ENCODE data around the gene PBX1.

Gene PBX1

DNA sequence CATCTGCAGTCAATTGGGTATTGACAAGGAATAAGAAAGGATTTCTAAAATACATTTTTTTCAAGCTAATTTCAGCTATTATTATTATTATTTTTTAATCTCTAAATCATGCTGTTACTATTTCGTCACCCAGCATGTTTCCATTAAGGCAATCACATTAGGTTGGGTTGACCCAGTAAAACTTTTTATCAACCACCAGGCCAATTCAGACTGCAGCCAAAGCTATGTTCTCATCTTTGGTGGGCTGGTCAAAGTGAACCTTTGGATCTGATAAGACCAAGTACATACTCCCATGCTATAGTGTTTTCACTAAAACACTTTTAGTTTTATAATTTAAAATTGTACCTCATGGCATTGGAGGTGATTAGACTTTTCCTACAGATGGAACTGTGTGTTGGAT, 198.6 kb downstream of the PBX1 start:
- Histone ChIP-seq H3K36me3 (replicated peaks; ENCODE audit: low read depth, low read length) (no peaks in the 10 kb centered on the region), H3K27ac (ENCODE audit: low read length) (no peak overlapping the region), H3K4me1 (ENCODE audit: low read length) (no peaks in the 10 kb centered on the region), H2AFZ (ENCODE audit: low read depth, low read length) (no peak overlapping the region), H4K20me1 (ENCODE audit: insufficient read depth, low read length) (no peaks in the 10 kb centered on the region), H3K4me2 (ENCODE audit: low read length) (no peak overlapping the region), H3K4me3 (ENCODE audit: low read length) (no peak overlapping the region), H3K9me3 (ENCODE audit: insufficient read depth, low read length) (no peaks in the 10 kb centered on the region), H3K27me3 (ENCODE audit: low read depth, low read length) (no peaks in the 10 kb centered on the region), H3K9ac (ENCODE audit: low read length) (no peak overlapping the region), H3K79me2 (ENCODE audit: low read length) (no peaks in the 10 kb centered on the region)
- TF ChIP-seq EZH2phosphoT487 (IDR thresholded peaks at IDR 0.05; ENCODE audit: low read depth): no peak
- TF ChIP-seq, protein P1, sequence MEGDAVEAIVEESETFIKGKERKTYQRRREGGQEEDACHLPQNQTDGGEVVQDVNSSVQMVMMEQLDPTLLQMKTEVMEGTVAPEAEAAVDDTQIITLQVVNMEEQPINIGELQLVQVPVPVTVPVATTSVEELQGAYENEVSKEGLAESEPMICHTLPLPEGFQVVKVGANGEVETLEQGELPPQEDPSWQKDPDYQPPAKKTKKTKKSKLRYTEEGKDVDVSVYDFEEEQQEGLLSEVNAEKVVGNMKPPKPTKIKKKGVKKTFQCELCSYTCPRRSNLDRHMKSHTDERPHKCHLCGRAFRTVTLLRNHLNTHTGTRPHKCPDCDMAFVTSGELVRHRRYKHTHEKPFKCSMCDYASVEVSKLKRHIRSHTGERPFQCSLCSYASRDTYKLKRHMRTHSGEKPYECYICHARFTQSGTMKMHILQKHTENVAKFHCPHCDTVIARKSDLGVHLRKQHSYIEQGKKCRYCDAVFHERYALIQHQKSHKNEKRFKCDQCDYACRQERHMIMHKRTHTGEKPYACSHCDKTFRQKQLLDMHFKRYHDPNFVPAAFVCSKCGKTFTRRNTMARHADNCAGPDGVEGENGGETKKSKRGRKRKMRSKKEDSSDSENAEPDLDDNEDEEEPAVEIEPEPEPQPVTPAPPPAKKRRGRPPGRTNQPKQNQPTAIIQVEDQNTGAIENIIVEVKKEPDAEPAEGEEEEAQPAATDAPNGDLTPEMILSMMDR (IDR thresholded peaks at IDR 0.05; ENCODE audit: low read depth, low read length): no peak

DNA sequence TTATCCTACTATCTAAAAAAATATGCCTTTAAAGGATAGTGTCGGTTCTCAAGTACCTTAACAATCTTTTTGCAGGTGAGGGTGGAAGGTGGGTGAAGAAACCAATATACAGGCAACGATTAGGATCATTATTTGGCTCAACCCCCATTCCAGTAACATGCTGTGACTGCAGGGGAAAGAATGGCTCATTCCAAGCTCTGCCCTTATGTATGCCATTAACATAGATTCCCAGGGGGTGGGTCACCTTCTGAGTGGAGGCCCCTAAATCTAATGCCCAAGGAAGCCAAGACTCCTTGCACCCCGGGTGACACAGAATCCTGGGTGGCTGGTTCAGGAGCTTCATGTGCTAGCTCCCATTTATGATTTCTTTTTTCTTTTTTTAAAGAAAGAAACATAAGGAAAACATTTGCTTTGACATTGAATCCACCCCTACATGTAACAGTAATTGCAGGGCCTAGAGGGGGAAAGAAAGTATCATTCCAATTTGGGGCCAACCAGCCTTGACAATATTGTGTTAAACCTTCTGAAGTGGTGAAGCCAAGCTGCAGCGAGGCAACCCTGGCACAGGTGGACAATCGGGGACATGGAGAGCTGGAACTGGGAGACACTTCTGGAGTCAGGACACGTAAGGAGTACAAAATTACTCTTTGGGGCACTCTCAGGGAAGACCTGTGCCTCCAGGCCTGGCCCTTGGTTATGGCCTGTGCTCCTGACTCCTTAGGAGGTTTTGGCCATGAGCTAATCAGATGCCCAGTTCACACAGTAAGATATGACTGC, 200.3 kb downstream of the PBX1 start:
- H3K27ac ChIP-seq (ENCODE audit: low read length): no peak overlapping the region
- H3K4me3 ChIP-seq (ENCODE audit: low read length): no peak overlapping the region

DNA sequence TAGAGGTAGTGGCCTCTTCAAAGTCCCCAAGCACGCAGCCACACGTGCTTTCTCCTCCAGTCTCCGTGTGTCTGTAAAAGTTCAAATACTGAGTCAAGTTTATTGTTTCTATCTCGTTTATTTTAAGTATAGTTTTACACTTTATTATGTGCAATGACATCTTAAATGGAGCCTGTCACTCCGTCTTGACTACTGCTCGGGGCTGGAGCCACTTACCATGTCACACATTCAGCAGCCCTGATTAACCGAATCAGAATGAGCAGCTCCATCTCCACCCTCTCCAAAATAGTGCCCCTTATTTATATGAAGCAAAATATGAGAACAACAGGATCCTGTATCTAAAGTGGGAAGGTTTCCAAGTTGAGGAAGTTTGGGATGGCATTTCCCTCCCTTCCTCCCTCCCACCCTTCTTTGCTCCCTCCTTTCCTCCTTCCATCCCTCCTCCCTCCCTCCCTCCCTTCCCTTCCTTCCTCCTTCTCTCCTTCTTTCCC, 201.0 kb downstream of the PBX1 start:
- no peaks in the 10 kb centered on the region for H4K20me1 ChIP-seq (ENCODE audit: insufficient read depth, low read length)
- TF ChIP-seq, protein P1 (IDR thresholded peaks at IDR 0.05; ENCODE audit: low read depth, low read length): no peak
- no peak for TF ChIP-seq EZH2phosphoT487 (IDR thresholded peaks at IDR 0.05; ENCODE audit: low read depth)
- peaks cover 2% of the 10 kb centered on the region; the same call in 1 of the 2 replicates for H3K27me3 ChIP-seq (ENCODE audit: low read depth, low read length)
- H2AFZ ChIP-seq (ENCODE audit: low read depth, low read length): no peak overlapping the region
- no peak overlapping the region for H3K9ac ChIP-seq (ENCODE audit: low read length)
- no peak overlapping the region for H3K4me2 ChIP-seq (ENCODE audit: low read length)
- H3K27ac ChIP-seq (ENCODE audit: low read length): no peak overlapping the region
- H3K4me3 ChIP-seq (ENCODE audit: low read length): no peak overlapping the region
- H3K4me1 ChIP-seq (ENCODE audit: low read length): no peaks in the 10 kb centered on the region
- no peaks in the 10 kb centered on the region for H3K36me3 ChIP-seq (replicated peaks; ENCODE audit: low read depth, low read length)
- H3K79me2 ChIP-seq (ENCODE audit: low read length): no peaks in the 10 kb centered on the region
- no peaks in the 10 kb centered on the region for H3K9me3 ChIP-seq (ENCODE audit: insufficient read depth, low read length)

More for the DNA sequence above, 200.3 kb downstream of the PBX1 start:
- Histone ChIP-seq H2AFZ (ENCODE audit: low read depth, low read length) (no peak overlapping the region), H3K9me3 (ENCODE audit: insufficient read depth, low read length) (no peaks in the 10 kb centered on the region), H4K20me1 (ENCODE audit: insufficient read depth, low read length) (no peaks in the 10 kb centered on the region), H3K4me1 (ENCODE audit: low read length) (no peaks in the 10 kb centered on the region), H3K4me2 (ENCODE audit: low read length) (no peak overlapping the region), H3K9ac (ENCODE audit: low read length) (no peak overlapping the region), H3K36me3 (replicated peaks; ENCODE audit: low read depth, low read length) (no peaks in the 10 kb centered on the region), H3K79me2 (ENCODE audit: low read length) (no peaks in the 10 kb centered on the region), H3K27me3 (ENCODE audit: low read depth, low read length) (no peaks in the 10 kb centered on the region; the same call in 1 of the 2 replicates)
- no peak for TF ChIP-seq EZH2phosphoT487 (IDR thresholded peaks at IDR 0.05; ENCODE audit: low read depth)
- TF ChIP-seq, protein P1 (IDR thresholded peaks at IDR 0.05; ENCODE audit: low read depth, low read length): no peak

DNA sequence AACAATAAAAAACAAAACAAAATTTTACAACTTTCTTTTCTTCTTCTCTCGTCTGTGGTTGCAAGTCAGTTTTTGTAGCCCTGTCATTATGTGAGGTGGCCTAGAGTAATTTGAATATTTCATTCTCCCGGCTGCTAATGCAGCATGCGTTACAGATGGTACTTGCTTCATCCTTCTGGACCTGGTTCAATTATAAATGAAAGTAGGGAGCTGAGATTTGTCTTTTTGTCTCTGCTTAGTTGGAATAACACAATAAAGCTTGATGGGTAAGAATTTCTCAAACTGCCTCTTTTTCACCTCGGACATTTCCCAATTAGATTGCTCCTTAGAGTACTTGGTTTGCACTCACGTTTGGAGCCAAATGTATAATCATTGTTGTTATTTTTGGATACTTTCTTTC, 201.6 kb downstream of the PBX1 start:
- no peaks in the 10 kb centered on the region for H3K4me1 ChIP-seq (ENCODE audit: low read length)
- no peak overlapping the region for H3K4me3 ChIP-seq (ENCODE audit: low read length)
- H4K20me1 ChIP-seq (ENCODE audit: insufficient read depth, low read length): no peaks in the 10 kb centered on the region
- no peaks in the 10 kb centered on the region for H3K36me3 ChIP-seq (replicated peaks; ENCODE audit: low read depth, low read length)
- H3K9me3 ChIP-seq (ENCODE audit: insufficient read depth, low read length): no peaks in the 10 kb centered on the region
- H3K9ac ChIP-seq (ENCODE audit: low read length): no peak overlapping the region
- no peak overlapping the region for H3K4me2 ChIP-seq (ENCODE audit: low read length)
- TF ChIP-seq, protein P1 (IDR thresholded peaks at IDR 0.05; ENCODE audit: low read depth, low read length): no peak
- no peak for TF ChIP-seq EZH2phosphoT487 (IDR thresholded peaks at IDR 0.05; ENCODE audit: low read depth)
- H3K27me3 ChIP-seq (ENCODE audit: low read depth, low read length): peaks cover 4% of the 10 kb centered on the region; the same call in 1 of the 2 replicates
- no peaks in the 10 kb centered on the region for H3K79me2 ChIP-seq (ENCODE audit: low read length)
- H2AFZ ChIP-seq (ENCODE audit: low read depth, low read length): no peak overlapping the region
- no peak overlapping the region for H3K27ac ChIP-seq (ENCODE audit: low read length)

Measured in OCI-LY3 (cell line).